ENCODE data around the gene WDR87.
"Not testable (repeated sequence)": the region's sequence is repeated elsewhere in the genome, so short reads cannot be mapped to it uniquely, and the experiment has no call there.

WDR87 gene

GRCh38 chr19:37877147-37877546 lies 29.2 kb downstream of the WDR87 start:
- no peak for DNase-seq (ENCODE audit: low spot score)

- DNase-seq (ENCODE audit: low spot score), result no peak
Measured at GRCh38 chr19:37876032-37876431, 30.4 kb downstream of the WDR87 start.

GRCh38 chr19:37874784-37875183 lies 31.6 kb downstream of the WDR87 start:
- peak; percentile 22 for DNase-seq (ENCODE audit: low spot score)

- DNase-seq (ENCODE audit: low spot score), result no peak
Measured at GRCh38 chr19:37872383-37872782, 34.0 kb downstream of the WDR87 start.

- DNase-seq (ENCODE audit: low spot score), result no peak
Measured at GRCh38 chr19:37869766-37870340, 36.5 kb downstream of the WDR87 start.

- no peak for DNase-seq (ENCODE audit: low spot score)
Measured at GRCh38 chr19:37867831-37868230, 38.6 kb downstream of the WDR87 start.

- not testable (repeated sequence) for DNase-seq (ENCODE audit: low spot score)
Measured at GRCh38 chr19:37865930-37866329, 40.5 kb downstream of the WDR87 start.

GRCh38 chr19:37864501-37864900 lies 41.9 kb downstream of the WDR87 start:
- DNase-seq (ENCODE audit: low spot score), result no peak

- no peak for DNase-seq (ENCODE audit: low spot score)
Measured at GRCh38 chr19:37855098-37855497, 51.3 kb downstream of the WDR87 start.

GRCh38 chr19:37845932-37846331 lies 60.5 kb downstream of the WDR87 start:
- DNase-seq (ENCODE audit: low spot score), result no peak
